Heart left ventricle (tissue), 16 donors: ENCODE data around the gene SSH2. TPM values are rescaled to one million over a fixed set of nuclear protein-coding genes. Genes with fewer than 3 reads are reported as not detected.
A peak's percentile ranks its signal among the peaks of the same experiment; 100 is the strongest.

Source experiments
- ATAC-seq, 4 donors: fragments of 200-7000 bp; cut with Tn5 transposase; one replicate each; pipeline ENCODE4 v1.9.1; 2020 to 2022; ENCODE audit warnings: moderate library complexity in 4 of 4, mild to moderate bottlenecking in 3 of 4, moderate number of reproducible peaks in 1 of 4
- DNase-seq, 5 donors: peaks; one replicate each; pipeline ENCODE4 v3.0.0-alpha.2; 2020
- H3K27ac ChIP-seq, 12 donors: fragments of 200-600 bp; sonication (generic) in 4 of 12; one replicate each; pipeline versions ENCODE4 v1.5.0 to v1.8.0; 2016 to 2022; ENCODE audit warnings: mild to moderate bottlenecking in 2 of 12
- H3K27me3 ChIP-seq, 9 donors: fragments of 200-600 bp; sonication (generic) in 2 of 9; one replicate each; pipeline versions ENCODE4 v1.5.1 to v1.8.0; 2016 to 2022; ENCODE audit warnings: mild to moderate bottlenecking in 3 of 9
- H3K36me3 ChIP-seq, 9 donors: fragments of 200-600 bp; sonication (generic) in 2 of 9; one replicate each; pipeline versions ENCODE4 v1.5.0 to v1.8.0; 2018 to 2022; ENCODE audit warnings: mild to moderate bottlenecking in 2 of 9
- H3K4me1 ChIP-seq, 12 donors: fragments of 200-600 bp; sonication (generic) in 4 of 12; one replicate each; pipeline versions ENCODE4 v1.5.0 to v1.8.0; 2016 to 2022; ENCODE audit warnings: mild to moderate bottlenecking in 3 of 12
- H3K4me3 ChIP-seq, 12 donors: fragments of 200-600 bp; sonication (generic) in 4 of 12; one replicate each; pipeline versions ENCODE4 v1.5.0 to v1.8.0; 2017 to 2022; ENCODE audit warnings: mild to moderate bottlenecking in 9 of 12, moderate library complexity in 4 of 12
- H3K9me3 ChIP-seq, 12 donors: fragments of 200-600 bp; sonication (generic) in 4 of 12; one replicate each; pipeline versions ENCODE4 v1.5.0 to v1.8.0; 2016 to 2022; ENCODE audit warnings: mild to moderate bottlenecking in 1 of 12
- POLR2A ChIP-seq, 2 donors: fragments of 450-650 bp; IDR thresholded peaks; one replicate each; pipeline ENCODE4 v1.6.1; 2017; ENCODE audit warnings: antibody characterized with exemption in 2 of 2, mild to moderate bottlenecking in 2 of 2, moderate library complexity in 2 of 2
- WGBS, 4 donors: extraction: QIAGEN DNeasy Blood & Tissue Kit in 2 of 4; methylation state at CpG; one replicate each; pipeline versions ENCODE4 v1.1.5 to v1.1.7; 2013 to 2018; 5-methylcytosine and 5-hydroxymethylcytosine counted together
- intact Hi-C, 10 donors: fragments of 100-400 bp; cut with DNase I; formaldehyde crosslinking; loops; one replicate each; pipeline versions ENCODE4 v1.11.1 to v1.14.2; 2022
- polyA plus RNA-seq, 2 donors: library from polyadenylated mRNA; stranded (reverse); fragments of 200-250 nt; gene quantifications; one replicate each; pipeline ENCODE4 v1.2.3, GENCODE V29; 2013
- total RNA-seq, 9 donors: library from RNA; depleted of rRNA in 2 of 9; stranded (reverse); fragments of >200 nt in 2 of 9; fragmentation: NEBNext Ultra II Directional in 3 of 9; extraction: Animal tissue kit (Norgen Biotek cat#: 25700) in 3 of 9; gene quantifications; one replicate each; pipeline versions ENCODE4 v1.1.0 to v1.2.4, GENCODE V29; 2016 to 2023
- TF ChIP-seq, protein P1 (sequence below), 12 donors: fragments of 200-600 bp; sonication (generic) in 4 of 12; IDR thresholded peaks; one replicate each; pipeline versions ENCODE4 v1.5.0 to v1.8.0; 2018 to 2022; ENCODE audit warnings: antibody characterized with exemption in 12 of 12, mild to moderate bottlenecking in 5 of 12
- donor health status: ischemic (EF 13 %, LVEDD 7.1; RV severe dilation, severe dysfunction).
- donor health status: healthy with polysubstance abuse.
- donor health status: DM: no; HTN: yes; CAD: no.
- donor health status: DM: no; HTN: no; CAD: no.
- donor health status: ischemic (EF 25% LVEDD 6.9; RV normal size, moderate dysfunction).
- donor health status: ischemic (EF 25% LVEDD 5.7; RV mildly dilated, moderate dysfunction).
- donor health status: healthy.
- donor health status: DM: yes; HTN: yes; CAD: no.
- donor health status: ischemic (EF 35%, LVEDD 5.7; RV mildly dilated, moderate dysfunction).
- donor health status: nonischemic (EF 11% LVEDD 7.7; RV severe dilation, severe dysfunction).
- donor health status: DM: yes; HTN: yes; CAD: no.
- donor health status: PGD.
- donor health status: ischemic (EF 29% LVEDD 5.4; RV normal size, mild dysfunction).
- donor health status: nonischemic (EF 23%, LVEDD 6.1; RV moderate dilation, normal function).

SSH2 gene
- total and polyA plus RNA-seq, 11 donors, result 20.8 to 46.7 (median 36.6) TPM

DNA sequence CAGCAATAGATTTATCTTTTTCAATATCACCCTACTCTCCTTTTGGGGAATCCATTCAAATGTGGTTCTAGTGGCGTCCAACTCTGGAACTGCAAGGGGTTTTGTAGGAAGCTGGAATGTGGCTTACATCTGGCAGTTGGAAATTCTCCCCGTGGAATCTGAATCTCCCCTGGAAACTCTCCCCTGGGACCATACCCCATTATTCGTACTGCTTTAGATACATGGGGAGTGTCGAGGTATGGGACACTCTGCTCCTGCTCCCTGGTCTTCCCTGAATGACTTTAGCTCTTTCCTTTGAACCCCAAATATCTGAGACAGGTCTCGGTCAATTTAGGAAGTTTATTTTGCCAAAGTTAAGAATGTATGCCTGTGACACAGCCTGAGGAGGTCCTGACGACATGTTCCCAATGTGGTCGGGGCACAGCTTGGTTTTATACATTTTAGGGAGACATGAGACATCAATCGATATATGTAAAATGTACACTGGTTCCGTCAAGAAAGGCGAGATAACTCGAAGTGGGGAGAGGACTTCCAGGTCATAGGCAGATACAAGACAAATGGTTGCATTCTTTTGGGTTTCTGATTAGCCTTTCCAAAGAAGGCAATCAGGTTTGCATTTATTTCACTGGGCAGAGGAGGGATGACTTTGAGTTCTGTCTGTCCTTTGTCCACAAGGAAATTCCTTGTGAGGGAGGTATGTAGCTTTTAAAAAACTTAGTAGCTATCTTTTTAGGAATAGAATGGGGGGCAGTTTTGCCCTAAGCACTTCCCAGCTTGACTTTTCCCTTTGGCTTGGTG, 218.2 kb downstream of the SSH2 start:
- no peaks in the 10 kb centered on the region for H3K36me3 ChIP-seq
- ATAC-seq (peak in 1 of 4 donors; percentile 5), DNase-seq (no peak)
- no peak overlapping the region for H3K4me3 ChIP-seq
- intact Hi-C loops, result no loop called here
- H3K27me3 ChIP-seq, result no peaks in the 10 kb centered on the region
- peak overlapping the region in 8 of 12 donors; percentile 12 to 98 (median 36) for H3K27ac ChIP-seq
- TF ChIP-seq POLR2A (IDR thresholded peaks at IDR 0.05), result no peak
- TF ChIP-seq, protein P1, sequence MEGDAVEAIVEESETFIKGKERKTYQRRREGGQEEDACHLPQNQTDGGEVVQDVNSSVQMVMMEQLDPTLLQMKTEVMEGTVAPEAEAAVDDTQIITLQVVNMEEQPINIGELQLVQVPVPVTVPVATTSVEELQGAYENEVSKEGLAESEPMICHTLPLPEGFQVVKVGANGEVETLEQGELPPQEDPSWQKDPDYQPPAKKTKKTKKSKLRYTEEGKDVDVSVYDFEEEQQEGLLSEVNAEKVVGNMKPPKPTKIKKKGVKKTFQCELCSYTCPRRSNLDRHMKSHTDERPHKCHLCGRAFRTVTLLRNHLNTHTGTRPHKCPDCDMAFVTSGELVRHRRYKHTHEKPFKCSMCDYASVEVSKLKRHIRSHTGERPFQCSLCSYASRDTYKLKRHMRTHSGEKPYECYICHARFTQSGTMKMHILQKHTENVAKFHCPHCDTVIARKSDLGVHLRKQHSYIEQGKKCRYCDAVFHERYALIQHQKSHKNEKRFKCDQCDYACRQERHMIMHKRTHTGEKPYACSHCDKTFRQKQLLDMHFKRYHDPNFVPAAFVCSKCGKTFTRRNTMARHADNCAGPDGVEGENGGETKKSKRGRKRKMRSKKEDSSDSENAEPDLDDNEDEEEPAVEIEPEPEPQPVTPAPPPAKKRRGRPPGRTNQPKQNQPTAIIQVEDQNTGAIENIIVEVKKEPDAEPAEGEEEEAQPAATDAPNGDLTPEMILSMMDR (IDR thresholded peaks at IDR 0.05), result no peak
- no peaks in the 10 kb centered on the region for H3K9me3 ChIP-seq
- WGBS, 4 donors, result 81 to 85% (median 83%) methylated on average over 11 of the region's 11 CpGs
- peaks cover 0 to 93% (median 39%) of the 10 kb centered on the region in 12 donors for H3K4me1 ChIP-seq

- 51 to 82% (median 71%) methylated on average over 5 of the region's 5 CpGs for WGBS, 4 donors
These were observed 219.1 kb downstream of the SSH2 start for GRCh38 chr17:29710891-29711418.

DNA sequence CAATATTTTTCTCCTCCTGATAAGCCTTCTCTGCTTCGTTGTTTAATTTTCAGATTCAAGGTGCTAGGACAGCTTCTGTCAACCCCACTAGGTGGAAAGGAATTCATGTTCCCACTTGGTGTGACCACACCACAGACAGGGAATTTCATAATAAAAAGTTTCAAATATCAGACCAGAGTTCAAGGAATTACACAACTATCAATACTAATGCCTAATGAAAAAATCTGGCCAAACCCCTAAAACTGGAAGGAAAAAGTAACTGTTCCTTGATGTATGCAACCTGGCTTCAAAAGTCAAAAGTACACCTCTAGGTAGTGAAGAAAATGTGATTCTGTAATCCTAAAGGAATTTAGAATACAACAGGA, 219.5 kb downstream of the SSH2 start:
- Histone ChIP-seq H3K36me3 (no peaks in the 10 kb centered on the region), H3K27ac (peak overlapping the region in 8 of 12 donors; percentile 2 to 98 (median 40)), H3K4me1 (peaks cover 0 to 93% (median 49%) of the 10 kb centered on the region in 12 donors), H3K27me3 (no peaks in the 10 kb centered on the region), H3K9me3 (no peaks in the 10 kb centered on the region), H3K4me3 (no peak overlapping the region)
- no peak for TF ChIP-seq POLR2A (IDR thresholded peaks at IDR 0.05)
- TF ChIP-seq, protein P1 (IDR thresholded peaks at IDR 0.05), result no peak
- intact Hi-C loops, result no loop called here
- ATAC-seq (no peak), DNase-seq (no peak)
- WGBS, 4 donors, result 39 to 62% (median 51%) methylated on average over 1 of the region's 1 CpG

More at GRCh38 chr17:29710891-29711418, 219.1 kb downstream of the SSH2 start:
- ATAC-seq, result peak in 2 of 4 donors; percentile 19 to 40
- Histone ChIP-seq H3K27ac (peak overlapping the region in 7 of 12 donors; percentile 2 to 98 (median 45)), H3K4me3 (no peak overlapping the region), H3K27me3 (no peaks in the 10 kb centered on the region), H3K4me1 (peaks cover 0 to 93% (median 46%) of the 10 kb centered on the region in 12 donors), H3K9me3 (no peaks in the 10 kb centered on the region), H3K36me3 (no peaks in the 10 kb centered on the region)
- intact Hi-C loops, result no loop called here
- TF ChIP-seq, protein P1 (IDR thresholded peaks at IDR 0.05), result no peak
- TF ChIP-seq POLR2A (IDR thresholded peaks at IDR 0.05), result no peak
- DNase-seq, result no peak

- Histone ChIP-seq H3K9me3 (no peaks in the 10 kb centered on the region), H3K4me1 (peaks cover under 1 to 95% (median 53%) of the 10 kb centered on the region in 12 donors), H3K27ac (peak overlapping the region in 9 of 12 donors; percentile 2 to 98 (median 29)), H3K4me3 (no peak overlapping the region), H3K36me3 (no peaks in the 10 kb centered on the region), H3K27me3 (no peaks in the 10 kb centered on the region)
- 35 to 46% (median 40%) methylated on average over 3 of the region's 3 CpGs for WGBS, 4 donors
- DNase-seq (no peak), ATAC-seq (no peak)
- TF ChIP-seq, protein P1 (IDR thresholded peaks at IDR 0.05), result no peak
- TF ChIP-seq POLR2A (IDR thresholded peaks at IDR 0.05), result no peak
- intact Hi-C loops, result loop anchor here in 1 of 10 donors (5.0 kb wide), 1 partner anchor 47 kb away; no protein-coding TSS in a partner anchor
These were observed 220.0 kb downstream of the SSH2 start for GRCh38 chr17:29709866-29710519.
